Endothelial cell of umbilical vein (primary cell): ENCODE results near the gene COX4I1. TPM values are rescaled to one million over a fixed set of nuclear protein-coding genes. Genes with fewer than 3 reads are reported as not detected.

Experiments
- BruUV-seq: library from RNA; stranded (reverse); fragments of 400-500 nt; replicated peaks from 2 replicates; lab custom pipeline; 2021; lab: Mats Ljungman, UMichigan
- CTCF ChIA-PET: fragments of 300-600, 350-600 bp; sonication (Branson Sonifier 250); formaldehyde crosslinking; loops from one replicate; lab custom pipeline; 2021; ENCODE audit warnings: antibody characterized with exemption, inconsistent platforms; lab: Charles Lee
- POLR2A ChIA-PET: fragments of 300-600, 350-600 bp; sonication (Branson Sonifier 250); formaldehyde crosslinking; loops from one replicate; lab custom pipeline; 2021; ENCODE audit warnings: antibody characterized with exemption, inconsistent platforms; lab: Charles Lee
- DNase-seq: peaks from one replicate; pipeline ENCODE4 v3.0.0-alpha.2; 2011; ENCODE audit warnings: low read depth, low spot score
- FAIRE-seq: peaks from 2 replicates; lab custom pipeline; 2011; peaks lifted over from hg19 to GRCh38; lab: Jason Lieb, UNC
- H2AFZ ChIP-seq: 2 replicates; pipeline ENCODE4 v1.6.0; 2012; ENCODE audit warnings: low read depth, low read length, control low read depth, inconsistent platforms
- H3K27ac ChIP-seq: 2 replicates; pipeline ENCODE4 v1.5.1; 2011; ENCODE audit warnings: low read depth, mild to moderate bottlenecking, control low read depth, low read length, moderate library complexity; ENCODE audit not compliant: insufficient read depth
- H3K27me3 ChIP-seq, 2 experiments: 2 replicates each; pipeline versions ENCODE4 v1.6.0 to v1.6.1; 2011; ENCODE audit warnings: low read length in 2 of 2, mixed read lengths in 1 of 2; ENCODE audit not compliant: control insufficient read depth in 2 of 2, insufficient read depth in 2 of 2
- H3K36me3 ChIP-seq, 2 experiments: 2 replicates in 1 of 2; 3 replicates in 1 of 2; pipeline ENCODE4 v1.5.1; 2011; ENCODE audit warnings: low read length in 2 of 2, mild to moderate bottlenecking in 1 of 2, moderate library complexity in 1 of 2; ENCODE audit not compliant: control insufficient read depth in 2 of 2, insufficient read depth in 2 of 2; ENCODE audit errors: extremely low read depth in 1 of 2
- H3K4me1 ChIP-seq: 3 replicates; pipeline ENCODE4 v1.5.1; 2011; ENCODE audit warnings: mild to moderate bottlenecking, low read length; ENCODE audit not compliant: control insufficient read depth, insufficient read depth; ENCODE audit errors: extremely low read depth
- H3K4me2 ChIP-seq: 2 replicates; pipeline ENCODE4 v1.6.1; 2011; ENCODE audit warnings: low read length, control low read depth, mixed read lengths; ENCODE audit not compliant: insufficient read depth
- H3K4me3 ChIP-seq, 3 experiments: fragments of 200-600 bp in 1 of 3; sonication (generic), shearing (Covaris generic) in 1 of 3; replicated peaks in 1 of 3; 2 replicates each; pipeline ENCODE4 v1.5.1; 2011 to 2016; ENCODE audit warnings: control low read depth in 3 of 3, low read length in 3 of 3, mild to moderate bottlenecking in 2 of 3, inconsistent platforms in 1 of 3, low read depth in 1 of 3, moderate library complexity in 1 of 3; ENCODE audit not compliant: insufficient read depth in 1 of 3
- H3K79me2 ChIP-seq: 2 replicates; pipeline ENCODE4 v1.6.0; 2012; ENCODE audit warnings: low read length, inconsistent platforms; ENCODE audit not compliant: control insufficient read depth, insufficient read depth
- H3K9ac ChIP-seq: replicated peaks from 2 replicates; pipeline ENCODE3; 2011; ENCODE audit warnings: low read length, control low read depth; ENCODE audit not compliant: insufficient read depth; ENCODE audit errors: extremely low read depth
- H3K9me1 ChIP-seq: replicated peaks from 3 replicates; pipeline ENCODE4 v1.6.0; 2011; ENCODE audit warnings: mild to moderate bottlenecking, low read length; ENCODE audit not compliant: control insufficient read depth, insufficient read depth; ENCODE audit errors: extremely low read depth
- H3K9me3 ChIP-seq: replicated peaks from 2 replicates; pipeline ENCODE4 v1.5.1; 2012; ENCODE audit warnings: low read length, inconsistent platforms; ENCODE audit not compliant: control insufficient read depth, insufficient read depth
- H4K20me1 ChIP-seq: replicated peaks from 2 replicates; pipeline ENCODE3; 2011; ENCODE audit warnings: mild to moderate bottlenecking, low read length; ENCODE audit not compliant: control insufficient read depth, insufficient read depth; ENCODE audit errors: extremely low read depth
- CTCF ChIP-seq, 2 donors: IDR thresholded peaks; 1 replicate in 1 of 2; 2 replicates in 1 of 2; pipeline ENCODE4 v1.5.1; 2011; ENCODE audit warnings: low read length in 2 of 2, mild to moderate bottlenecking in 2 of 2, moderate library complexity in 2 of 2, control low read depth in 1 of 2, inconsistent platforms in 1 of 2, low read depth in 1 of 2; ENCODE audit not compliant: insufficient read depth in 1 of 2; ENCODE audit errors: extremely low read depth in 1 of 2
- FOS ChIP-seq: IDR thresholded peaks from 2 replicates; pipeline ENCODE4 v1.6.1; 2011; ENCODE audit warnings: mild to moderate bottlenecking, low read length, moderate library complexity, borderline replicate concordance; ENCODE audit not compliant: insufficient read depth
- GATA2 ChIP-seq: IDR thresholded peaks from 2 replicates; pipeline ENCODE4 v1.7.0; 2011; ENCODE audit warnings: low read depth, mild to moderate bottlenecking, moderate library complexity, mixed read lengths, low read length; ENCODE audit not compliant: insufficient read length, insufficient read depth
- MAX ChIP-seq: IDR thresholded peaks from 2 replicates; pipeline ENCODE4 v1.6.1; 2011; ENCODE audit not compliant: insufficient read depth, insufficient read length
- MYC ChIP-seq: IDR thresholded peaks from one replicate; pipeline ENCODE4 v1.6.1; 2011; ENCODE audit warnings: mild to moderate bottlenecking, low read depth, low read length
- POLR2A ChIP-seq: IDR thresholded peaks from 2 replicates; pipeline ENCODE4 v1.6.1; 2012; ENCODE audit warnings: low read depth, mild to moderate bottlenecking, control low read depth, low read length
- POLR2AphosphoS5 ChIP-seq: IDR thresholded peaks from 2 replicates; pipeline ENCODE4 v1.6.1; 2012; ENCODE audit warnings: low read depth, mild to moderate bottlenecking, control low read depth, low read length, moderate library complexity; ENCODE audit not compliant: insufficient read depth
- dilution Hi-C: fragments of 300-500 bp; cut with MboI; formaldehyde crosslinking; loops from one replicate; pipeline ENCODE4 v1.15.0; 2019; ENCODE audit warnings: low sequenced_read_pairs; ENCODE audit not compliant: extremely low pct_ligation_motif_present
- intact Hi-C: fragments of 100-400 bp; cut with micrococcal nuclease; formaldehyde crosslinking; loops from one replicate; pipeline ENCODE4 v1.10.0; 2022
- polyA plus RNA-seq, 4 experiments: library from polyadenylated mRNA; depleted of rRNA in 3 of 4; stranded (reverse) in 3 of 4; unstranded in 1 of 4; fragments of >200 nt; gene quantifications; 2 replicates each; pipeline versions ENCODE4 v1.2.1 to v1.2.3, GENCODE V29; 2011 to 2012; ENCODE audit warnings: missing spikeins in 1 of 4
- total RNA-seq: library from RNA; stranded (reverse); gene quantifications from 2 replicates; pipeline ENCODE4 v1.2.3, GENCODE V29; 2021

Gene COX4I1
- total and polyA plus RNA-seq, 2 donors (not counting 3 experiments of a cell fraction or from before 2014, with no cell fraction given) = 560 to 953 TPM

GRCh38 chr16:85844786-85845185, 45.3 kb downstream of the COX4I1 start:
- Histone ChIP-seq H3K79me2 (no peaks in the 10 kb centered on the region), H3K4me1 (no peaks in the 10 kb centered on the region), H4K20me1 (no peaks in the 10 kb centered on the region), H3K9ac (no peak overlapping the region), H3K4me3 (no peak overlapping the region), H3K9me3 (no peaks in the 10 kb centered on the region), H3K27me3 (no peaks in the 10 kb centered on the region), H3K27ac (no peak overlapping the region), H2AFZ (no peak overlapping the region), H3K4me2 (no peak overlapping the region), H3K9me1 (no peaks in the 10 kb centered on the region), H3K36me3 (no peaks in the 10 kb centered on the region)
- dilution Hi-C loops (no loop called here), intact Hi-C loops (no loop called here)
- CTCF ChIA-PET = interaction anchor here (0.6 to 3.0 kb wide), 3 partner anchors 23 to 25 kb away, joined by 3 to 9 read pairs (median 3); no protein-coding TSS in a partner anchor
- TF ChIP-seq POLR2A (no peak), MYC (no peak), GATA2 (no peak), MAX (no peak), POLR2AphosphoS5 (no peak), CTCF (IDR thresholded peaks at IDR 0.05; ENCODE audit: extremely low read depth in 1 of 2, insufficient read depth in 1 of 2, low read depth in 1 of 2, low read length in 2 of 2) (no peak)
- no peak for DNase-seq
- no TSS peak for BruUV-seq
- FAIRE-seq = no peak
- POLR2A ChIA-PET = no interaction called here

GRCh38 chr16:85845266-85845665, 45.8 kb downstream of the COX4I1 start:
- FAIRE-seq (no peak), DNase-seq (no peak)
- ChIA-PET POLR2A (no interaction called here), CTCF (interaction anchor here (1.5 to 3.0 kb wide), 2 partner anchors 24 to 26 kb away, joined by 3 to 9 read pairs; no protein-coding TSS in a partner anchor)
- Histone ChIP-seq H3K36me3 (no peaks in the 10 kb centered on the region), H3K27me3 (no peaks in the 10 kb centered on the region), H3K9me3 (no peaks in the 10 kb centered on the region), H3K4me3 (no peak overlapping the region), H3K79me2 (no peaks in the 10 kb centered on the region), H3K4me1 (no peaks in the 10 kb centered on the region), H3K27ac (no peak overlapping the region), H2AFZ (no peak overlapping the region), H4K20me1 (no peaks in the 10 kb centered on the region), H3K9me1 (no peaks in the 10 kb centered on the region), H3K4me2 (no peak overlapping the region), H3K9ac (no peak overlapping the region)
- no peak for TF ChIP-seq POLR2A
- no peak for TF ChIP-seq FOS
- TF ChIP-seq POLR2AphosphoS5 = no peak
- TF ChIP-seq GATA2 = no peak
- no peak for TF ChIP-seq MYC
- no peak for TF ChIP-seq MAX
- TF ChIP-seq CTCF (IDR thresholded peaks at IDR 0.05; ENCODE audit: extremely low read depth in 1 of 2, insufficient read depth in 1 of 2, low read depth in 1 of 2, low read length in 2 of 2) = no peak
- intact Hi-C loops (no loop called here), dilution Hi-C loops (no loop called here)
- BruUV-seq = no TSS peak
